ENCODE measurements around the gene TLE2. TPM values are rescaled to one million over a fixed set of nuclear protein-coding genes. Genes with fewer than 3 reads are reported as not detected.

TLE2 gene
- total and polyA plus RNA-seq, 2 donors (not counting 3 experiments of a cell fraction or from before 2014, with no cell fraction given): 32.0 to 38.8 TPM

- TF ChIP-seq POLR2AphosphoS5 (IDR thresholded peaks at IDR 0.05; ENCODE audit: insufficient read depth, low read depth, low read length) (no peak), CTCF (IDR thresholded peaks at IDR 0.05; ENCODE audit: extremely low read depth in 1 of 2, insufficient read depth in 1 of 2, low read depth in 1 of 2, low read length in 2 of 2) (peak in 1 of 2 donors; percentile 28)
- H3K27me3 ChIP-seq (ENCODE audit: control insufficient read depth in 2 of 2, insufficient read depth in 2 of 2, low read length in 2 of 2): no peaks in the 10 kb centered on the region
- BruUV-seq (replicated peaks): no TSS peak
Measured at GRCh38 chr19:3061182-3062161, 32.4 kb upstream of the TLE2 start.

More at GRCh38 chr19:3061182-3062161, 32.4 kb upstream of the TLE2 start:
- peaks cover 3% of the 10 kb centered on the region for H3K4me1 ChIP-seq (ENCODE audit: control insufficient read depth, extremely low read depth, insufficient read depth, low read length)
- CTCF ChIA-PET: interaction anchor here (0.6 to 2.7 kb wide), 8 partner anchors 9 to 174 kb away, joined by 3 to 16 read pairs (median 4); no protein-coding TSS in a partner anchor
- peaks cover 35% of the 10 kb centered on the region for H3K79me2 ChIP-seq (ENCODE audit: control insufficient read depth, insufficient read depth, low read length)
- H3K4me3 ChIP-seq (replicated peaks in 1 of 3; ENCODE audit: insufficient read depth in 1 of 3, low read depth in 1 of 3, low read length in 3 of 3): peak overlapping the region; percentile 58 to 80 (median 80)
- H3K9ac ChIP-seq (replicated peaks; ENCODE audit: extremely low read depth, insufficient read depth, low read length): peak overlapping the region; percentile 79
- peak overlapping the region; percentile 56 for H3K27ac ChIP-seq (ENCODE audit: insufficient read depth, low read depth, low read length)
- H3K36me3 ChIP-seq (ENCODE audit: control insufficient read depth in 2 of 2, extremely low read depth in 1 of 2, insufficient read depth in 2 of 2, low read length in 2 of 2): peaks cover 12 to 25% of the 10 kb centered on the region in 2 experiments
- no peaks in the 10 kb centered on the region for H3K9me3 ChIP-seq (replicated peaks; ENCODE audit: control insufficient read depth, insufficient read depth, low read length)
- intact Hi-C loops (cut with micrococcal nuclease) (loop anchor here (1.0 kb wide), 1 partner anchor 25 kb away; no protein-coding TSS in a partner anchor), dilution Hi-C loops (cut with MboI; ENCODE audit: extremely low pct_ligation_motif_present, low sequenced_read_pairs) (no loop called here)
- POLR2A ChIA-PET: interaction anchor here (0.6 kb wide), 1 partner anchor 77 kb away, joined by 4 read pairs; no protein-coding TSS in a partner anchor
- H3K9me1 ChIP-seq (replicated peaks; ENCODE audit: control insufficient read depth, extremely low read depth, insufficient read depth, low read length): no peaks in the 10 kb centered on the region
- no peak overlapping the region for H2AFZ ChIP-seq (ENCODE audit: low read depth, low read length)
- H4K20me1 ChIP-seq (replicated peaks; ENCODE audit: control insufficient read depth, extremely low read depth, insufficient read depth, low read length): no peaks in the 10 kb centered on the region
- FAIRE-seq (no peak), DNase-seq (ENCODE audit: low read depth, low spot score) (no peak)
- H3K4me2 ChIP-seq (ENCODE audit: insufficient read depth, low read length): peak overlapping the region; percentile 74

Data from endothelial cell of umbilical vein (primary cell).